K562 (cell line): ENCODE data around the gene CUX1. TPM values are rescaled to one million over a fixed set of nuclear protein-coding genes. Genes with fewer than 3 reads are reported as not detected.

ENCODE experiments used
- ARID1B ChIP-seq: fragments of 450-650 bp; IDR thresholded peaks from 2 replicates; pipeline ENCODE4 v1.6.1; 2016; ENCODE audit warnings: antibody characterized with exemption, mild to moderate bottlenecking, inconsistent platforms
- BRD4 ChIP-seq: fragments of 200-600 bp; sonication (generic); IDR thresholded peaks from 2 replicates; pipeline ENCODE4 v1.6.1; 2017; ENCODE audit warnings: inconsistent platforms
- CC2D1A ChIP-seq: fragments of 450-650 bp; IDR thresholded peaks from 2 replicates; pipeline ENCODE4 v1.6.1; 2017; ENCODE audit warnings: mild to moderate bottlenecking
- EHMT2 ChIP-seq: fragments of 450-650 bp; IDR thresholded peaks from 2 replicates; pipeline ENCODE4 v1.6.1; 2018; ENCODE audit warnings: antibody characterized with exemption
- EZH2 ChIP-seq: IDR thresholded peaks from 2 replicates; pipeline ENCODE4 v1.6.1; 2012; ENCODE audit warnings: low read depth, mild to moderate bottlenecking, inconsistent platforms, low read length, borderline replicate concordance
- FOS ChIP-seq: IDR thresholded peaks from 3 replicates; pipeline ENCODE4 v1.6.1; 2011; ENCODE audit not compliant: insufficient read length; ENCODE audit errors: extremely low read depth
- JUND ChIP-seq, 2 experiments: IDR thresholded peaks; 2 replicates in 1 of 2; 3 replicates in 1 of 2; pipeline ENCODE4 v1.6.1; 2011; ENCODE audit warnings: borderline replicate concordance in 2 of 2, low read depth in 2 of 2, low read length in 2 of 2, improper control_type of control experiment in 1 of 2, missing biosample characterization in 1 of 2, missing genetic modification characterization in 1 of 2, missing genetic modification reagents in 1 of 2
- MECOM ChIP-seq: fragments of 250-450 bp; sonication (Bioruptor Pico); IDR thresholded peaks from 2 replicates; pipeline ENCODE4 v1.8.0; 2022; ENCODE audit warnings: inconsistent platforms
- MEF2D ChIP-seq: conservative IDR thresholded peaks from 2 replicates; pipeline ENCODE4 v1.6.1; 2016; ENCODE audit warnings: low read depth, missing genetic modification characterization, missing compliant biosample characterization
- MTA2 ChIP-seq: fragments of 450-650 bp; IDR thresholded peaks from 2 replicates; pipeline ENCODE4 v1.6.1; 2016; ENCODE audit warnings: low read depth
- PURB ChIP-seq: sonication (generic); formaldehyde crosslinking; IDR thresholded peaks from 2 replicates; pipeline ENCODE4 v1.9.0; 2021; ENCODE audit warnings: low read depth, mild to moderate bottlenecking, missing genetic modification reagents
- RBM39 ChIP-seq: fragments of 200-400 bp; formaldehyde crosslinking; optimal IDR thresholded peaks from 2 replicates; pipeline ENCODE3; 2018; ENCODE audit warnings: low read depth, low read length
- SMARCE1 ChIP-seq: fragments of 450-650 bp; IDR thresholded peaks from 2 replicates; pipeline ENCODE4 v1.7.1; 2016; ENCODE audit warnings: mild to moderate bottlenecking
- SREBF2 ChIP-seq: sonication (generic); formaldehyde crosslinking; IDR thresholded peaks from 2 replicates; pipeline ENCODE4 v1.4.0; 2020; ENCODE audit warnings: mild to moderate bottlenecking, missing genetic modification reagents
- ZBTB17 ChIP-seq: fragments of 450-650 bp; formaldehyde crosslinking; IDR thresholded peaks from 2 replicates; pipeline ENCODE4 v1.4.0; 2020; ENCODE audit warnings: mild to moderate bottlenecking
- ZNF121 ChIP-seq: sonication (generic); formaldehyde crosslinking; conservative IDR thresholded peaks from 2 replicates; pipeline ENCODE4 v1.8.0; 2022; ENCODE audit warnings: missing genetic modification reagents
- ZNF311 ChIP-seq: fragments of 250-450 bp; sonication (Bioruptor Pico); IDR thresholded peaks from 2 replicates; pipeline ENCODE4 v1.4.0; 2020; ENCODE audit warnings: mild to moderate bottlenecking, moderate library complexity
- ZNF41 ChIP-seq: fragments of 250-450 bp; sonication (Bioruptor Pico); conservative IDR thresholded peaks from 2 replicates; pipeline ENCODE4 v1.4.0; 2020; ENCODE audit warnings: mild to moderate bottlenecking
- ZNF583 ChIP-seq: fragments of 250-450 bp; sonication (Bioruptor Pico); IDR thresholded peaks from 2 replicates; pipeline ENCODE4 v1.4.0; 2020
- ZNF778 ChIP-seq: fragments of 450-650 bp; formaldehyde crosslinking; IDR thresholded peaks from 2 replicates; pipeline ENCODE4 v1.4.0; 2020; ENCODE audit warnings: mild to moderate bottlenecking, moderate library complexity
- polyA plus RNA-seq, 8 experiments: library from polyadenylated mRNA; depleted of rRNA in 4 of 8; stranded (reverse) in 5 of 8; unstranded in 3 of 8; fragments of >200 nt; fragmentation: Nextera tagmentation in 2 of 8; fragmentation: Illumina TruSeq in 1 of 8; extraction: Ambion mirVana in 2 of 8; extraction: Trizol in 1 of 8; gene quantifications; 2 replicates each; pipeline versions ENCODE4 v1.2.1 to v1.2.3, GENCODE V29; 2011 to 2014; ENCODE audit warnings: inconsistent platforms in 1 of 8, missing spikeins in 1 of 8
- total RNA-seq, 7 experiments: library from RNA; depleted of rRNA in 6 of 7; stranded (reverse); fragments of >200 nt in 6 of 7; fragmentation: Illumina TruSeq in 2 of 7; extraction: Trizol in 2 of 7; gene quantifications; 2 replicates each; pipeline versions ENCODE4 v1.2.1 to v1.2.3, GENCODE V29; 2011 to 2021; ENCODE audit warnings: low replicate concordance in 1 of 7
- TF ChIP-seq, protein P1 (sequence below): IDR thresholded peaks from 2 replicates; pipeline ENCODE4 v1.6.1; 2016; ENCODE audit warnings: missing genetic modification characterization, missing compliant biosample characterization
- TF ChIP-seq, protein P2 (sequence below): fragments of 250-450 bp; sonication (Bioruptor Pico); IDR thresholded peaks from 2 replicates; pipeline ENCODE4 v1.8.0; 2022; ENCODE audit warnings: moderate library complexity, mild to moderate bottlenecking, inconsistent platforms
- TF ChIP-seq, protein P3 (sequence below): IDR thresholded peaks from 3 replicates; pipeline ENCODE4 v1.6.1; 2011; ENCODE audit warnings: borderline replicate concordance, mild to moderate bottlenecking, moderate library complexity; ENCODE audit not compliant: insufficient read length; ENCODE audit errors: extremely low read depth

Gene CUX1
- total and polyA plus RNA-seq, 9 of the 15 experiments (the other 6 are each of a cell fraction or from before 2014, with no cell fraction given): 3.6 to 55.3 (median 25.2) TPM

DNA sequence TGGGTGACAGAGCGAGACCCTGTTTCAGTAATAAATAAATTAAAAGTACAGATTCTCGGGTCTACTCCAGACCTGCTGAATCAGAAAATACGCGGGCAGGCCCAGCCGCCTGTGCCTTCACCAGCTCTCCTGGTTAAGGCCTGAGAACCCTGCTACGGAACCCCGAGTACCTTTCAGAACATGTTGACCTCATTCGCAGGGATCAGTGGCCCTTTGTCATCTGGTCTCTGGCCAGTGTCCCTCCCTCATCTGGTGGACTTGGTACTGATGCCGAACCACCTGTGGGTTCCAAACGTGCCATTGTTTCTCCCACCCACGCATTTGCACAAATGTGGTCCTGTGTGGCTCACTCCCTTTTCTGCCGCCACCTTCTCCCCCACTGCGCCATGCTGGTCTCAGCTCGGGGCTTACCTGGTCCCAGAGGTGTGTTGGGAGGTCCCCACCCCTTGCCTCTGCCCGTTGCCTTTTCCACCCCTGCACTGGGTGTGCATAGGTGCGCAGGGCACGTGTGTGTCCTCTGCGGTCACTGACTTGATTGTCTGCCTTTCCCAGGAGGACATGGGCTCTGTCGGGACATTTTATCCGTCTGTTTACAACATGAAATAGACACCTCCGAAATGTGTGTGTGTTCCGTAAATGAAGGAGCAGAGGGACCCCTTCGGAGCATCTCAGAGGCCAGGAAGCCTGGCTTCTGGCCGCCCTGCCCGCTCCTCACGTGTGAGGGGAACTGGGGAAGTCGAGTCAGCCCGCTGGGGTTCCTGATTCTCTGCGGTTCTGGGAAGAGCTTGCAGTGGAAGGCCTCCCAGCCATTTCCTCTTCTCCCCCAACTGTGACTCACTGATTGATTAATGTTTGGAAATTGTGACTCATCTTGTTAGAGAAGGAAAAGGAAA lies 135.2 kb downstream of the CUX1 start (continued):
- TF ChIP-seq ZBTB17 (CRISPR knock-in tag) (no peak), RBM39 (no peak), SREBF2 (no peak), ZNF778 (CRISPR knock-in tag) (no peak), ZNF583 (no peak), FOS (peak; percentile 54), ZNF41 (CRISPR knock-in tag) (no peak), PURB (no peak), EZH2 (no peak), CC2D1A (no peak), JUND (IDR thresholded peaks at IDR 0.05; ENCODE audit: borderline replicate concordance, low read depth, low read length) (peak; percentile 87), JUND (tag; IDR thresholded peaks at IDR 0.05; ENCODE audit: borderline replicate concordance, low read depth, low read length) (peak; percentile 76; the same call in 1 of the 3 replicates), BRD4 (no peak), ZNF121 (CRISPR knock-in tag) (no peak), ZNF311 (CRISPR knock-in tag) (no peak), MEF2D (tag) (no peak), MECOM (no peak), SMARCE1 (peak; percentile 80), MTA2 (no peak), EHMT2 (no peak), ARID1B (peak; percentile 60)
- TF ChIP-seq, protein P1, sequence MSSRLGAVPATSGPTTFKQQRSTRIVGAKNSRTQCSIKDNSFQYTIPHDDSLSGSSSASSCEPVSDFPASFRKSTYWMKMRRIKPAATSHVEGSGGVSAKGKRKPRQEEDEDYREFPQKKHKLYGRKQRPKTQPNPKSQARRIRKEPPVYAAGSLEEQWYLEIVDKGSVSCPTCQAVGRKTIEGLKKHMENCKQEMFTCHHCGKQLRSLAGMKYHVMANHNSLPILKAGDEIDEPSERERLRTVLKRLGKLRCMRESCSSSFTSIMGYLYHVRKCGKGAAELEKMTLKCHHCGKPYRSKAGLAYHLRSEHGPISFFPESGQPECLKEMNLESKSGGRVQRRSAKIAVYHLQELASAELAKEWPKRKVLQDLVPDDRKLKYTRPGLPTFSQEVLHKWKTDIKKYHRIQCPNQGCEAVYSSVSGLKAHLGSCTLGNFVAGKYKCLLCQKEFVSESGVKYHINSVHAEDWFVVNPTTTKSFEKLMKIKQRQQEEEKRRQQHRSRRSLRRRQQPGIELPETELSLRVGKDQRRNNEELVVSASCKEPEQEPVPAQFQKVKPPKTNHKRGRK (tag): no peak
- TF ChIP-seq, protein P2, sequence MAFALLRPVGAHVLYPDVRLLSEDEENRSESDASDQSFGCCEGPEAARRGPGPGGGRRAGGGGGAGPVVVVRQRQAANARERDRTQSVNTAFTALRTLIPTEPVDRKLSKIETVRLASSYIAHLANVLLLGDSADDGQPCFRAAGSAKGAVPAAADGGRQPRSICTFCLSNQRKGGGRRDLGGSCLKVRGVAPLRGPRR: no peak
- TF ChIP-seq, protein P3, sequence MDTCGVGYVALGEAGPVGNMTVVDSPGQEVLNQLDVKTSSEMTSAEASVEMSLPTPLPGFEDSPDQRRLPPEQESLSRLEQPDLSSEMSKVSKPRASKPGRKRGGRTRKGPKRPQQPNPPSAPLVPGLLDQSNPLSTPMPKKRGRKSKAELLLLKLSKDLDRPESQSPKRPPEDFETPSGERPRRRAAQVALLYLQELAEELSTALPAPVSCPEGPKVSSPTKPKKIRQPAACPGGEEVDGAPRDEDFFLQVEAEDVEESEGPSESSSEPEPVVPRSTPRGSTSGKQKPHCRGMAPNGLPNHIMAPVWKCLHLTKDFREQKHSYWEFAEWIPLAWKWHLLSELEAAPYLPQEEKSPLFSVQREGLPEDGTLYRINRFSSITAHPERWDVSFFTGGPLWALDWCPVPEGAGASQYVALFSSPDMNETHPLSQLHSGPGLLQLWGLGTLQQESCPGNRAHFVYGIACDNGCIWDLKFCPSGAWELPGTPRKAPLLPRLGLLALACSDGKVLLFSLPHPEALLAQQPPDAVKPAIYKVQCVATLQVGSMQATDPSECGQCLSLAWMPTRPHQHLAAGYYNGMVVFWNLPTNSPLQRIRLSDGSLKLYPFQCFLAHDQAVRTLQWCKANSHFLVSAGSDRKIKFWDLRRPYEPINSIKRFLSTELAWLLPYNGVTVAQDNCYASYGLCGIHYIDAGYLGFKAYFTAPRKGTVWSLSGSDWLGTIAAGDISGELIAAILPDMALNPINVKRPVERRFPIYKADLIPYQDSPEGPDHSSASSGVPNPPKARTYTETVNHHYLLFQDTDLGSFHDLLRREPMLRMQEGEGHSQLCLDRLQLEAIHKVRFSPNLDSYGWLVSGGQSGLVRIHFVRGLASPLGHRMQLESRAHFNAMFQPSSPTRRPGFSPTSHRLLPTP: no peak
